Parathyroid adenoma (tissue), 2 donors: ENCODE measurements around the gene KRTAP10-1.

ENCODE experiments used
- H2AFZ ChIP-seq: fragments of 300-600 bp; sonication (generic); one replicate; pipeline ENCODE4 v1.7.0; 2017; ENCODE audit warnings: antibody characterized with exemption, mild to moderate bottlenecking
- H3K27ac ChIP-seq: fragments of 300-600 bp; sonication (generic); one replicate; pipeline ENCODE4 v1.7.0; 2017
- H3K27me3 ChIP-seq: fragments of 300-600 bp; sonication (generic); one replicate; pipeline ENCODE4 v1.7.0; 2017; ENCODE audit warnings: low read length; ENCODE audit not compliant: control insufficient read depth, insufficient read depth
- H3K36me3 ChIP-seq: fragments of 300-600 bp; sonication (generic); one replicate; pipeline ENCODE4 v1.7.0; 2017; ENCODE audit warnings: low read length; ENCODE audit not compliant: control insufficient read depth, insufficient read depth
- H3K4me1 ChIP-seq: fragments of 300-600 bp; sonication (generic); one replicate; pipeline ENCODE4 v1.7.0; 2017; ENCODE audit warnings: control low read depth
- H3K4me2 ChIP-seq: fragments of 300-600 bp; sonication (generic); one replicate; pipeline ENCODE4 v1.7.0; 2017; ENCODE audit warnings: low read length
- H3K4me3 ChIP-seq: fragments of 300-600 bp; sonication (generic); one replicate; pipeline ENCODE4 v1.7.0; 2017; ENCODE audit warnings: low read depth, low read length
- H3K79me2 ChIP-seq: fragments of 300-600 bp; sonication (generic); one replicate; pipeline ENCODE4 v1.7.0; 2017; ENCODE audit warnings: control low read depth
- H3K9ac ChIP-seq: fragments of 300-600 bp; sonication (generic); one replicate; pipeline ENCODE4 v1.7.0; 2017; ENCODE audit warnings: mild to moderate bottlenecking
- H3K9me3 ChIP-seq: fragments of 300-600 bp; sonication (generic); one replicate; pipeline ENCODE4 v1.7.0; 2017; ENCODE audit warnings: low read length; ENCODE audit not compliant: control insufficient read depth
- TF ChIP-seq, protein P1 (sequence below): fragments of 300-600 bp; sonication (generic); IDR thresholded peaks from one replicate; pipeline ENCODE4 v1.7.0; 2017; ENCODE audit warnings: antibody characterized with exemption, mild to moderate bottlenecking
- donor health status: primary hyperparathyroidism.

The KRTAP10-1 gene

DNA sequence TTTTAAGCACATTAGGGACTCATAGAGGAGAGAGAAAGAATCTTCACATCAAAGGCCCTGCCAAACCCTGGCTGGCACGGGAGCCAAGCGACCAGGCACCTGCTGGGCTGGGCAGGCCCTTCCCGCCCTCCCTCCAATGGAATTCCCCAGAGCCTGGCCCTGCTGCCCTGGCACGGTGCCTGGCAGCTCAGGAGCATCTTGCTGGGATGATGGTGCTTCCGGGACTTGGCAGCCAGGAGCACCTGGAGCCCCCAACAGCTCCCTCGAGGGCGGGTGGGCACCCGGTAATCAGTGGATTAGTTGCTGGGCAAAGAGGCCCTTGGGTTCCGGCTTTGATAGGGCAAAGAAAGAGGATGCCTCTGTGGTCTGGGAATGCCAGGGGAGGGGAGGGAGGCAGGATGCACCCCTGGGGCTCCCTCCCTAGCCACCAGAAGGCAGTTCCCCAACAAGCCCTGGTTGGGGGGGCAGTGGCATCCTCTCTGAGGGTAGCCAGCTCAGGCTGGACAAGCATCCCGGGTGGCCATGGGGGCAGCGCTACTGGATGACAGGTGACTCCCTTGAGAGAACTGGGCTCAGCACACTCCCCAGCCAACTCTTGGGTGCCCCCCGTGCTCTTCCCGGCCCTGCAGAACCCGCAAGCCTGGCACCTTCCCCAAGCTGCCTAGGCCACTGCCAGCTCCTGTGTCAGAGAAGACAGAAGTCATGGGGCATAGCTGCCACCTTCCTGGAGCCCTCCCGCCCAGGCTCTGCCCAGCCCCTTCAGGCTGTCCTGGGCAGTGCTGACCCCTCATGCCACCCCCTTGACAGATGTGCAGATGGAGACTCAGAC, 26.4 kb downstream of the KRTAP10-1 start:
- TF ChIP-seq, protein P1, sequence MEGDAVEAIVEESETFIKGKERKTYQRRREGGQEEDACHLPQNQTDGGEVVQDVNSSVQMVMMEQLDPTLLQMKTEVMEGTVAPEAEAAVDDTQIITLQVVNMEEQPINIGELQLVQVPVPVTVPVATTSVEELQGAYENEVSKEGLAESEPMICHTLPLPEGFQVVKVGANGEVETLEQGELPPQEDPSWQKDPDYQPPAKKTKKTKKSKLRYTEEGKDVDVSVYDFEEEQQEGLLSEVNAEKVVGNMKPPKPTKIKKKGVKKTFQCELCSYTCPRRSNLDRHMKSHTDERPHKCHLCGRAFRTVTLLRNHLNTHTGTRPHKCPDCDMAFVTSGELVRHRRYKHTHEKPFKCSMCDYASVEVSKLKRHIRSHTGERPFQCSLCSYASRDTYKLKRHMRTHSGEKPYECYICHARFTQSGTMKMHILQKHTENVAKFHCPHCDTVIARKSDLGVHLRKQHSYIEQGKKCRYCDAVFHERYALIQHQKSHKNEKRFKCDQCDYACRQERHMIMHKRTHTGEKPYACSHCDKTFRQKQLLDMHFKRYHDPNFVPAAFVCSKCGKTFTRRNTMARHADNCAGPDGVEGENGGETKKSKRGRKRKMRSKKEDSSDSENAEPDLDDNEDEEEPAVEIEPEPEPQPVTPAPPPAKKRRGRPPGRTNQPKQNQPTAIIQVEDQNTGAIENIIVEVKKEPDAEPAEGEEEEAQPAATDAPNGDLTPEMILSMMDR: no peak
- Histone ChIP-seq H3K9ac (no peak overlapping the region), H3K4me2 (no peak overlapping the region), H3K27me3 (no peaks in the 10 kb centered on the region), H3K4me1 (no peaks in the 10 kb centered on the region), H3K9me3 (no peaks in the 10 kb centered on the region), H3K4me3 (no peak overlapping the region), H3K79me2 (no peaks in the 10 kb centered on the region), H3K27ac (no peak overlapping the region), H3K36me3 (no peaks in the 10 kb centered on the region), H2AFZ (no peak overlapping the region)

DNA sequence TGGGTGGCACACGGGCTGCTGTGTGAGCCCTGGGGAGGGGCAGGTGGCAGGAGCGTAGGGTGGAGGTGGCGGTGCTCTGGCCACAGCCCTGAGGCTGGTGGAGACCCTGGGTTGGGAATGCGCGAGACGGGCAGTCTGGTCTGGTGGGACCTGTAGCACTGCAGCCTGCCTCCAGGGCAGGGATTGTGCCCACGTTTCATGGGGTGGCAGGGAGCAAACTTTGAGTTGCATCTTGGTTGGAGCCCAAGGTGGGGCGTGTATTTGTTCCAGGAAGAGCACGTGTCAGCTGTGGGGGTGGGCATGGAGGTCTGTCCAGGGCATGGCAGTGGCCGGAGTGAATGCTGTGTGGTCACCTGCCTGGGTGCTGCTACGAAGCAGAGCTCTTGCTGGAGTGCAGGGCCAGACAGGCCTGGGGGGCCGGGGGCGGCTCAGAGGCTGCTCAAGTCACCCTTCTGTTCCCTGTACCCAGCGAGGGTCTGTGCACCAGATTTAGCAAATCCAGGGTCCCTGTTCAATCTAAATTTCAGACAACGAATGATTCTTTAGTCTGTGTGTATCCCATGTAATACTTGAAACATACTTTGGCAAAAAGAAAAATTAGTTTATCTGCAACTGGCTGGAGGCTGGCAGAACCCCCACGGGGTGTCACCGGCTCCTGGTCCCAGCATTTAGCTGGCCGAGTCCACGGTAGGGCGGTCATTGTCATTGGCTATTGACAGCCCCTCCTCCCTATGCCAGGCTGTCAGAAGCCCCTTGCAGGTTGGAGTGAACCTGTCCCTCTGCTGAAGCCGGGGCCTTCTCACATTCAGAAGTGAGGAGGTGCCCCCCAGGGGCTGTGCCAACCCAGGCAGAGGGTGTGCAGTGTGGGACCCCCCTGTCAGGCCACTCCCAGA, 27.3 kb downstream of the KRTAP10-1 start:
- Histone ChIP-seq H3K4me1 (no peaks in the 10 kb centered on the region), H3K27ac (no peak overlapping the region), H3K9me3 (no peaks in the 10 kb centered on the region), H3K27me3 (no peaks in the 10 kb centered on the region), H3K4me3 (no peak overlapping the region), H3K79me2 (no peaks in the 10 kb centered on the region), H3K4me2 (no peak overlapping the region), H3K9ac (no peak overlapping the region), H3K36me3 (no peaks in the 10 kb centered on the region), H2AFZ (no peak overlapping the region)
- TF ChIP-seq, protein P1: no peak

DNA sequence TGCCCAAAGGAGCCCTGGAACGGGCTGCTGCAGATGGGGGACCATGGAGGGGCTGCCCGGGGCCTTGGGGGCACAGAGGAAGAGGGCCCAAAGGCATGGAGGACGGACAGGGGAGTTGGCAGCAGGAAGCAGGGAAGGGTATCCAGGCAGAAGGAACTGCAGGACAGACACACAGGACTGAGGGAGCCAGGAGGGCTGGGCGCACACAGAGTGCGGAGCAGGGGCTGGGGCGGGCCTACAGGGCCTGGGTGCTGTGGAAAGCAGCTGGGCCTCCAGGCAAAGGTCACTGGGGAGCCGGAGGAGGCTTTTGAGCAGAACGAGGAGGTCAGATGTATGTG, 28.1 kb downstream of the KRTAP10-1 start:
- no peak overlapping the region for H3K27ac ChIP-seq
- H3K9ac ChIP-seq: no peak overlapping the region
- no peaks in the 10 kb centered on the region for H3K27me3 ChIP-seq
- no peaks in the 10 kb centered on the region for H3K9me3 ChIP-seq
- no peaks in the 10 kb centered on the region for H3K79me2 ChIP-seq
- TF ChIP-seq, protein P1: no peak
- H3K4me1 ChIP-seq: no peaks in the 10 kb centered on the region
- no peak overlapping the region for H3K4me2 ChIP-seq
- no peak overlapping the region for H2AFZ ChIP-seq
- no peaks in the 10 kb centered on the region for H3K36me3 ChIP-seq
- no peak overlapping the region for H3K4me3 ChIP-seq

DNA sequence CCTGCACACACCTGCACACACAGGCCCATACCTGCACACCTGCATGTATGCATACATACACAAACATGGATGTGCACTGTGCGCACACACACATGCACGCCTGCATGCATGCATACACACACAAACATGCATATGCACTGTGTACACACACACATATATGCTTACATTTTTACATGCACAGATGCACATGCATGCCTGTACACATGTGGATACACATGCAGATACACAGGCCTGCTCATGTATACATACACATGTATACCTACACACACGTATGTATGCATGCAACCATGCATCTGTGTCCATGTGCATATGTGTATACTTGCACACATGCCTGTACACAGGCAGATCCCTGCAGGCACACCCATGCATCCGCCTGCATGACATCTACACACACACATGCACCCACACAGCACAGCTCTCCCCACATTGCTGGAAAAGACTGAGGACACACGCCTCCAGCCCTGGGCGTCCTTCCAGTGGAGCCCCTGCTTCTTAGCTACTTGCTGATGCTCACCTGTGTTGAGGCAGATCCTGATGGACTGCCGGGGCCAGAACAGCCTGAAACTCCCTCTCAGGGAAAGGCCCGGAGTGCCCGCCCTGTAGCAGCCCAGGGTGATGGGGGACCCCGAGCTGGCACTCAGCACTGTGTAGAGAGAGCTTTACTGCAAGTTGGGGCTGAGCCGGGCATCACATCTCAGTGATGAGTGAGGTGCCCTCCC, 28.6 kb downstream of the KRTAP10-1 start:
- no peaks in the 10 kb centered on the region for H3K36me3 ChIP-seq
- H2AFZ ChIP-seq: no peak overlapping the region
- H3K4me3 ChIP-seq: no peak overlapping the region
- H3K4me1 ChIP-seq: no peaks in the 10 kb centered on the region
- no peak overlapping the region for H3K4me2 ChIP-seq
- no peak overlapping the region for H3K9ac ChIP-seq
- no peak overlapping the region for H3K27ac ChIP-seq
- H3K79me2 ChIP-seq: no peaks in the 10 kb centered on the region
- TF ChIP-seq, protein P1: no peak
- no peaks in the 10 kb centered on the region for H3K27me3 ChIP-seq
- no peaks in the 10 kb centered on the region for H3K9me3 ChIP-seq
